Measurements from ENCODE around the gene CCDC81.
"Not testable (repeated sequence)": the region's sequence is repeated elsewhere in the genome, so short reads cannot be mapped to it uniquely, and the experiment has no call there.

CCDC81 gene

GRCh38 chr11:86374586-86374985, at the start of gene CCDC81:
TSS of gene CCDC81 (plus strand) at chr11:86374887. CDS start at chr11:86375164, 277 bp downstream.
- in situ Hi-C loops (cut with HindIII; ENCODE audit: low sequenced_read_pairs) = no loop called here

- in situ Hi-C loops (cut with HindIII; ENCODE audit: low sequenced_read_pairs) = no loop called here
These were observed 39.4 kb upstream of the CCDC81 start for GRCh38 chr11:86335131-86335767.

- in situ Hi-C loops (cut with HindIII; ENCODE audit: low sequenced_read_pairs) = no loop called here
These were observed 37.5 kb upstream of the CCDC81 start for GRCh38 chr11:86337227-86337626.

DNA sequence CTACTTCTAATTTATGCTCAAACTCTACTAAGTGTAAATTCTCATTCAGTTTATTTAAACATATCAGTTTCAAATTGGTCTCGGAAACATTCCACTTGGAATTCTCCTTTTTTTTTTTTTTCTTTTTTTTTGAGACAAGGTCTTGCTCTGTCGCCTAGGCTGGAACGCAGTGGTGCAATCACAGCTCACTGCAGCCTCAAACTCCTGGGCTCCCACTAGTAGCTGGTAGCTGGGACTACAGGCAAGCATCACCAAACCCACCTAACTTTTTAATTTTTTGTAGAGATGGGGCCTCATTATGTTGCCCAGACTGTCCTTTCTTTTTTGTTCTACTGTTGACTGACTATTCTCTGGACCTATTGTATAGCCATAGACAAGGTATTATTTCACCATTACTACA, 33.3 kb upstream of the CCDC81 start:
- in situ Hi-C loops (cut with HindIII; ENCODE audit: low sequenced_read_pairs) = no loop called here

GRCh38 chr11:86346513-86346912, 28.2 kb upstream of the CCDC81 start:
- in situ Hi-C loops (cut with HindIII; ENCODE audit: low sequenced_read_pairs) = no loop called here

GRCh38 chr11:86355256-86355655, 19.4 kb upstream of the CCDC81 start:
- in situ Hi-C loops (cut with HindIII; ENCODE audit: low sequenced_read_pairs) = no loop called here

DNA sequence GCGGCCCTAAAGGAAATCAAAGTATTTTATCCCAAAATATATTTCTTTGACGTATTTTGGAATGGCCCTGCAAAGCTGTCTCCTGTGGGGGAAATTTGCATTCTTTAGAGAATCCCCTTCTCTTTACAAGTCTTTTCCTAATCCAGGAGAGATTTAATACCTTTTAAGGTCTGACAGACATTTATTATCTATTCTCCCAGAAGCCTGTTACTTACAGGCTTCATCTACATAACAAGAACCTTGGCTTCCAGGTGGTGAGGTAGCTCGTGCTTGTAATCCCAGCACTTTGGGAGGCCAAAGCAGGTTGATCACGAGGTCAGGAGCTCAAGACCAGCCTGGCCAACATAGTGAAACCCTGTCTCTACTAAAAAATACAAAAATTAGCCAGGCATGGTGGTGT, 17.3 kb upstream of the CCDC81 start:
- in situ Hi-C loops (cut with HindIII; ENCODE audit: low sequenced_read_pairs) = not testable (repeated sequence)

- in situ Hi-C loops (cut with HindIII; ENCODE audit: low sequenced_read_pairs) = no loop called here
These were observed 16.0 kb upstream of the CCDC81 start for GRCh38 chr11:86358720-86359119.

DNA sequence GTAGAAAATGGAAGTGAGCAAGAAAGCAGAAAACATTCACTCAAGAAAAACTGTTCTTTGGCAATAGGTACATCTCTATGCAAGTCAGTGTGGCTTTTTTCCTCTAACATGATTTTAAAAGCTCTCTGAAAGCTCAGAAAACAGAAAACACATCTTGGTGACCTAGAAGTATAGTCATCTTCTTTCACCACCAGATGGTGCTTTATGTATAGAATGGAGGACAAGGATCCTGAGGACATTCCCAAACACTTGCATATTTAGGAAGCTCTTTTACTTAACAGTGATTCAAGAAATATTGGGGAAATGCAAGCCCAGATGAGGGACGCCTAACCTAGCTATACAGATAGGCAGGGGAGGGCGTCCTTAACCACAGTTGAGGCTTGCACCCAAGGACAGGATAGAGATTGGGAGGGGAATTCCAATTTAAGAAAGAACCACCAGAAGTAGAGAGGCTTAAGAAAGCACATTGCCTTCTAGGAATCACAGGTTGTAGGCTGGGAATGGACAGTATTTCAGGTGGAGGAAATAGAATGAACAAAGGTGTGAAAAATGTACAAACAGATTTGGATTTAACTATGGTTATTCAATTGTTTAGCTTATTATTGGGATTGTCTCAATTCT, 13.8 kb upstream of the CCDC81 start:
- in situ Hi-C loops (cut with HindIII; ENCODE audit: low sequenced_read_pairs) = no loop called here

GRCh38 chr11:86363424-86363823, 11.3 kb upstream of the CCDC81 start:
- in situ Hi-C loops (cut with HindIII; ENCODE audit: low sequenced_read_pairs) = no loop called here

- in situ Hi-C loops (cut with HindIII; ENCODE audit: low sequenced_read_pairs) = no loop called here
These were observed 9.1 kb upstream of the CCDC81 start for GRCh38 chr11:86365546-86365945.

GRCh38 chr11:86369668-86370067, 5.0 kb upstream of the CCDC81 start:
- in situ Hi-C loops (cut with HindIII; ENCODE audit: low sequenced_read_pairs) = no loop called here

GRCh38 chr11:86370171-86370570, 4.5 kb upstream of the CCDC81 start:
- in situ Hi-C loops (cut with HindIII; ENCODE audit: low sequenced_read_pairs) = no loop called here

GRCh38 chr11:86370922-86371594, 3.6 kb upstream of the CCDC81 start:
- in situ Hi-C loops (cut with HindIII; ENCODE audit: low sequenced_read_pairs) = no loop called here

- in situ Hi-C loops (cut with HindIII; ENCODE audit: low sequenced_read_pairs) = no loop called here
These were observed 2.6 kb upstream of the CCDC81 start for GRCh38 chr11:86372041-86372440.

GRCh38 chr11:86372586-86372985, 2.1 kb upstream of the CCDC81 start:
- in situ Hi-C loops (cut with HindIII; ENCODE audit: low sequenced_read_pairs) = no loop called here

DNA sequence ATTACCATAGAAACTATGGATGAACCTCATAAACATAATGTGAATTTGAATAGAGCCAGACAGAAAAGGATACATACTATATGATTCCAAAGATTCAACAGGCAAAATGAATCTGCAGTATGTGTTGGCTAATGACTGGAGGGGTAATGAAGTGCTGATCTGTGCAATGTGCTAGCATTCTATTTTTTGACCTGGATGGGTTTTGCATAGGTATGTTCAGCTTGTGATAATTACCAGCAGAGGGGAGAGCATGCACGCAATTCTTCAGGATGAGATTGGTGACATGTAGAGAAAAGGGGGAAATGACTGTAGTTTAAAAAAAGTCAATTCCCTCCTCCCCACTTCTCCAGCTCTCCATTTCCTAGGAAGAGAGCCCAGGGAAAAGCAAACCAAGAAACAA, 618 bp upstream of the CCDC81 start:
- in situ Hi-C loops (cut with HindIII; ENCODE audit: low sequenced_read_pairs) = no loop called here

DNA sequence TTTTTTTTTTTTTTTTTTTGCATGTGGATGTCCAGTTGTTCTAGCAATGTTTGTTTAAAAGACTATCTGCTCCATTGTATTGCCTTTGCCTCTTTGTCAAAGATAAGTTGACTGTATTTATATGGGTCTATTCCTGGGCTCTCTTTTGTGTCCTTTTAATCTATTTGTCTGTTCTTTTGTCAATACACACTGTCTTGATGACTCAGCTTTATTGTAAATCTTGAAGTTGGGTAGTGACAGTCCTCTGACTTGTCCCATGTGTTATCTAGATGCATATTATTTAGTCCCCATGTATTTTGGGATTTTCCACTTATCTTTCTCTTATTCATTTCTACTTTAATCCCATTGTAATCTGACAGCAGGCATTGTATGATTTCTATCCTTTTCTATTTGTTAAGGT, 3.3 kb downstream of the CCDC81 start:
- in situ Hi-C loops (cut with HindIII; ENCODE audit: low sequenced_read_pairs) = no loop called here

GRCh38 chr11:86380295-86381059, 5.8 kb downstream of the CCDC81 start:
- in situ Hi-C loops (cut with HindIII; ENCODE audit: low sequenced_read_pairs) = no loop called here

- in situ Hi-C loops (cut with HindIII; ENCODE audit: low sequenced_read_pairs) = no loop called here
These were observed 8.6 kb downstream of the CCDC81 start for GRCh38 chr11:86383041-86383955.

- in situ Hi-C loops (cut with HindIII; ENCODE audit: low sequenced_read_pairs) = no loop called here
These were observed 11.6 kb downstream of the CCDC81 start for GRCh38 chr11:86386283-86386682.
